ENCODE data around the gene CDC42EP5. TPM values are rescaled to one million over a fixed set of nuclear protein-coding genes. Genes with fewer than 3 reads are reported as not detected.

CDC42EP5 gene
- total RNA-seq, 1 donor from 2014 or later: 64.2 TPM

DNA sequence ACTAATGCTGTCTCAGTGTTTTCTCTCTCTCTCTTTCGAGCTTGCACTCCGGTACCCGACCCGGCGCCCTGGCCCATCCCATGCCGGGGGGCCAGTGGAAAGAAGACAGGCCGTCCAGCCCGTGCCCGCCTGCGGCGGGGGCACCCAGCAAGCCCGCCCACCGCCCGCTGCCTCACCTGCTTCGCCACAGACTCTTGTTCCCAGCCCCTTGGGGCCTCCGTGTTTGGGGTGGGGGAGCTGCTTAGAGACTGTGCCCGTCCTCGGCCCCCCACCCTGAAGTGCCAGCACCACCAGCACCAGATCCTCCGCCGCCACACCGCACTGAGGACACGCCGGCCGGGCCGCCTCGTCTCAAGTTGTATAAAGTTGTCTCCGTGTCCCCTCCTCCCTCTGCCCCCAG, 11.9 kb downstream of the CDC42EP5 start:
- TF ChIP-seq, protein P1, sequence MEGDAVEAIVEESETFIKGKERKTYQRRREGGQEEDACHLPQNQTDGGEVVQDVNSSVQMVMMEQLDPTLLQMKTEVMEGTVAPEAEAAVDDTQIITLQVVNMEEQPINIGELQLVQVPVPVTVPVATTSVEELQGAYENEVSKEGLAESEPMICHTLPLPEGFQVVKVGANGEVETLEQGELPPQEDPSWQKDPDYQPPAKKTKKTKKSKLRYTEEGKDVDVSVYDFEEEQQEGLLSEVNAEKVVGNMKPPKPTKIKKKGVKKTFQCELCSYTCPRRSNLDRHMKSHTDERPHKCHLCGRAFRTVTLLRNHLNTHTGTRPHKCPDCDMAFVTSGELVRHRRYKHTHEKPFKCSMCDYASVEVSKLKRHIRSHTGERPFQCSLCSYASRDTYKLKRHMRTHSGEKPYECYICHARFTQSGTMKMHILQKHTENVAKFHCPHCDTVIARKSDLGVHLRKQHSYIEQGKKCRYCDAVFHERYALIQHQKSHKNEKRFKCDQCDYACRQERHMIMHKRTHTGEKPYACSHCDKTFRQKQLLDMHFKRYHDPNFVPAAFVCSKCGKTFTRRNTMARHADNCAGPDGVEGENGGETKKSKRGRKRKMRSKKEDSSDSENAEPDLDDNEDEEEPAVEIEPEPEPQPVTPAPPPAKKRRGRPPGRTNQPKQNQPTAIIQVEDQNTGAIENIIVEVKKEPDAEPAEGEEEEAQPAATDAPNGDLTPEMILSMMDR (IDR thresholded peaks at IDR 0.05; ENCODE audit: insufficient read depth, low read depth, low read length): no peak
- no peak for TF ChIP-seq EZH2 (IDR thresholded peaks at IDR 0.05; ENCODE audit: insufficient read depth, low read length)
- Histone ChIP-seq H3K27me3 (ENCODE audit: insufficient read depth, low read length) (no peaks in the 10 kb centered on the region), H3K9ac (ENCODE audit: low read length) (no peak overlapping the region), H3K9me3 (ENCODE audit: insufficient read depth, low read depth, low read length) (no peaks in the 10 kb centered on the region), H4K20me1 (ENCODE audit: insufficient read depth, low read length) (peaks cover 56% of the 10 kb centered on the region), H3K79me2 (ENCODE audit: insufficient read depth, low read length) (peaks cover 52% of the 10 kb centered on the region), H2AFZ (ENCODE audit: low read depth, low read length) (no peak overlapping the region), H3K36me3 (ENCODE audit: insufficient read depth, low read length) (peaks cover 16% of the 10 kb centered on the region), H3K4me2 (ENCODE audit: low read length) (no peak overlapping the region), H3K4me1 (ENCODE audit: insufficient read depth, low read length) (peaks cover 24% of the 10 kb centered on the region), H3K27ac (ENCODE audit: low read depth, low read length) (no peak overlapping the region), H3K4me3 (ENCODE audit: insufficient read depth, low read depth, low read length) (no peak overlapping the region)
- DNase-seq (ENCODE audit: low read depth) (no peak), FAIRE-seq (no peak)
- peaks cover 22% of the 10 kb centered on the region for H3K36me3 Mint-ChIP-seq (ENCODE audit: low read depth, unreplicated experiment)
- H3K4me3 Mint-ChIP-seq (ENCODE audit: unreplicated experiment): peak overlapping the region; percentile 66
- no peaks in the 10 kb centered on the region for H3K9me3 Mint-ChIP-seq (ENCODE audit: unreplicated experiment)
- peaks cover 8% of the 10 kb centered on the region for H3K4me1 Mint-ChIP-seq (ENCODE audit: low read depth, unreplicated experiment)
- H3K27me3 Mint-ChIP-seq (ENCODE audit: low read depth, unreplicated experiment): no peaks in the 10 kb centered on the region
- peak overlapping the region; percentile 90 for H3K27ac Mint-ChIP-seq (ENCODE audit: unreplicated experiment)

DNA sequence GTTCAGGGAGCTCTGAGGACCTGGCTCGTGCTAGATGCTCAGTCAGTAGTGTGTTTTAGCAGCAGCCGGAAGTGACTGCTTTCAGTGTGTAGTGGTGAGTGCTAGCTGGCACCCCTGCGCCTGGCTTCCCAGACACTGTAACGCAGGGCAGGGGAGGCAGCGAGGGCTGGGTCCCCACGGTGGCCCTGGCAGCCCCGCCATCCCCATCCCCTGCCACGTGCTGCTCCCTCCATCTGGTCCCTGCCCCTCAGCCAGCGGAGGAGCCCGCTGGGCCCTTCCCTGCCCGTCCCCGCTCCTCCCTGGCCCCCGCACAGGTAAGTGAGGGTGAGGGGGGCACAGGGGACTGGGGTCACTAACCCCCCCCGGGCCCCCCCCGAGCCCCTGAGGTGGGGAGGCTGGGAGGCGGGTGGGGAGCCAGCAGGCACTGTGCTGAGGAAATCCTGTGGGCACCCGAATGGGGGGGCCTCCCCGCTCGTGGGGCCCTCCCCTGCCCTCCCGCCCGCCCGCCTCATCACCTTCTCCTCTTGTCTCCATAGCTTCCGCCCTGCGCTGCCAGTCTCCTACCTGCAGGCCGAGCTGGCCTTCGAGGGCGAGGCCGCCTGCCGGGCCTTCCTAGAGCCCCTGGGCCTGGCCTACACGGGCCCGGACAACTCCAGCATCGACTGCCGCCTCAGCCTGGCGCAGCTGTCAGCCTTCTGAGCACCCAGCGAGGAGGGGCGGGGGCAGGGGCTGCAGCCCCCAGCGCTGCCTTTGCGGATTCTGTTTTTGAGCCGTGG, 12.7 kb downstream of the CDC42EP5 start:
- Mint-ChIP-seq H3K4me1 (ENCODE audit: low read depth, unreplicated experiment) (peaks cover 8% of the 10 kb centered on the region), H3K27ac (ENCODE audit: unreplicated experiment) (no peak overlapping the region), H3K27me3 (ENCODE audit: low read depth, unreplicated experiment) (no peaks in the 10 kb centered on the region), H3K4me3 (ENCODE audit: unreplicated experiment) (peak overlapping the region; percentile 50), H3K36me3 (ENCODE audit: low read depth, unreplicated experiment) (peaks cover 21% of the 10 kb centered on the region), H3K9me3 (ENCODE audit: unreplicated experiment) (no peaks in the 10 kb centered on the region)
- Histone ChIP-seq H3K9me3 (ENCODE audit: insufficient read depth, low read depth, low read length) (no peaks in the 10 kb centered on the region), H3K27me3 (ENCODE audit: insufficient read depth, low read length) (no peaks in the 10 kb centered on the region), H3K36me3 (ENCODE audit: insufficient read depth, low read length) (peaks cover 16% of the 10 kb centered on the region), H3K27ac (ENCODE audit: low read depth, low read length) (no peak overlapping the region), H3K4me1 (ENCODE audit: insufficient read depth, low read length) (peaks cover 24% of the 10 kb centered on the region), H3K79me2 (ENCODE audit: insufficient read depth, low read length) (peaks cover 60% of the 10 kb centered on the region), H3K4me2 (ENCODE audit: low read length) (no peak overlapping the region), H4K20me1 (ENCODE audit: insufficient read depth, low read length) (peaks cover 64% of the 10 kb centered on the region), H2AFZ (ENCODE audit: low read depth, low read length) (no peak overlapping the region), H3K9ac (ENCODE audit: low read length) (no peak overlapping the region), H3K4me3 (ENCODE audit: insufficient read depth, low read depth, low read length) (no peak overlapping the region)
- no peak for FAIRE-seq
- no peak for TF ChIP-seq EZH2 (IDR thresholded peaks at IDR 0.05; ENCODE audit: insufficient read depth, low read length)
- TF ChIP-seq, protein P1 (IDR thresholded peaks at IDR 0.05; ENCODE audit: insufficient read depth, low read depth, low read length): no peak
- no peak for DNase-seq (ENCODE audit: low read depth)

Data from astrocyte (in vitro differentiated cells and primary cell).